ENCODE measurements around the gene BMPR1A. TPM values are rescaled to one million over a fixed set of nuclear protein-coding genes. Genes with fewer than 3 reads are reported as not detected.

Gene BMPR1A
- total RNA-seq, 6 experiments from 2014 or later: 9.9 to 20.4 (median 12.4) TPM

GRCh38 chr10:86820509-86820908, 64.1 kb downstream of the BMPR1A start:
- H3K27ac ChIP-seq: no peak overlapping the region
- TF ChIP-seq CTCF (IDR thresholded peaks at IDR 0.05) (no peak), POLR2A (IDR thresholded peaks at IDR 0.05) (no peak)
- H3K36me3 ChIP-seq: no peaks in the 10 kb centered on the region
- DNase-seq: no peak
- intact Hi-C loops (cut with DNase I): no loop called here
- WGBS (ENCODE audit: insufficient coverage, low coverage, low lambda C conversion rate, missing lambda C conversion rate): 94% methylated on average over 5 of the region's 5 CpGs
- no peaks in the 10 kb centered on the region for H3K27me3 ChIP-seq
- ATAC-seq: no peak
- no peaks in the 10 kb centered on the region for H3K9me3 ChIP-seq
- no peak overlapping the region for H3K4me3 ChIP-seq
- no peaks in the 10 kb centered on the region for H3K4me1 ChIP-seq

DNA sequence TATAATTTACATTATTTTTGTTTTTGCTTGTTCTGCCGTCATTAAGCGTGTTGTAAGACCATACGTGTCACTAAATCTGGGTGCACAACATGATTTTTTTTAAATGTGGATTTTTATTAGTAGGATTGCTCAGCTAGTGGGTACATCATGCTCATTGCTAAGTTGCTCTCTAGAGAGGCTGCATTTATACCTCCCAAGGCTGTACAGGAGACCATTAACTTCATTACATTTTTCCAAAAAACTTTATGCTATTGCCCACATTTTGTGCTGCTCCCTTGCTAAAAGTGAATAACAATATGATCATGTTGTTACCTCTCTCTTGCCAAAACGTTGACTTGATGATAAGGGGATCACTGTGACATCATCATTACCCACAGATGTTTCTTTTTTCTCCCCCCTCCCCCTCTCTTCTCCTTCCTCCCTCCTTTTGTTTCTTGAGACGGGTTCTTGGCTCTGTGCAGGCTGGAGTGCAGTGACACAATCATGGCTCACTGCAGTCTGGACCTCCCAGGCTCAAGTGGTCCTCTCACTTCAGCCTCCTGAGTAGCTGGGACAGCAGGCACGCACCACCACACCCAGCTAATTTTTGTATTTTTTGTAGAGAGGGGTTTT, 65.1 kb downstream of the BMPR1A start:
- H3K27me3 ChIP-seq: no peaks in the 10 kb centered on the region
- no peaks in the 10 kb centered on the region for H3K9me3 ChIP-seq
- ATAC-seq: no peak
- TF ChIP-seq CTCF (IDR thresholded peaks at IDR 0.05) (no peak), POLR2A (IDR thresholded peaks at IDR 0.05) (no peak)
- H3K36me3 ChIP-seq: no peaks in the 10 kb centered on the region
- WGBS (ENCODE audit: insufficient coverage, low coverage, low lambda C conversion rate, missing lambda C conversion rate): 79% methylated on average over 5 of the region's 6 CpGs
- no peak overlapping the region for H3K27ac ChIP-seq
- H3K4me3 ChIP-seq: no peak overlapping the region
- intact Hi-C loops (cut with DNase I): no loop called here
- no peaks in the 10 kb centered on the region for H3K4me1 ChIP-seq
- no peak for DNase-seq

- DNase-seq (no peak), ATAC-seq (no peak)
- Histone ChIP-seq H3K4me3 (no peak overlapping the region), H3K27ac (no peak overlapping the region), H3K36me3 (no peaks in the 10 kb centered on the region), H3K27me3 (no peaks in the 10 kb centered on the region), H3K9me3 (no peaks in the 10 kb centered on the region), H3K4me1 (no peaks in the 10 kb centered on the region)
- TF ChIP-seq POLR2A (IDR thresholded peaks at IDR 0.05) (no peak), CTCF (IDR thresholded peaks at IDR 0.05) (no peak)
- intact Hi-C loops (cut with DNase I): no loop called here
- WGBS (ENCODE audit: insufficient coverage, low coverage, low lambda C conversion rate, missing lambda C conversion rate): 71% methylated on average over 3 of the region's 4 CpGs
Observed at GRCh38 chr10:86823565-86823964, 67.1 kb downstream of the BMPR1A start.

DNA sequence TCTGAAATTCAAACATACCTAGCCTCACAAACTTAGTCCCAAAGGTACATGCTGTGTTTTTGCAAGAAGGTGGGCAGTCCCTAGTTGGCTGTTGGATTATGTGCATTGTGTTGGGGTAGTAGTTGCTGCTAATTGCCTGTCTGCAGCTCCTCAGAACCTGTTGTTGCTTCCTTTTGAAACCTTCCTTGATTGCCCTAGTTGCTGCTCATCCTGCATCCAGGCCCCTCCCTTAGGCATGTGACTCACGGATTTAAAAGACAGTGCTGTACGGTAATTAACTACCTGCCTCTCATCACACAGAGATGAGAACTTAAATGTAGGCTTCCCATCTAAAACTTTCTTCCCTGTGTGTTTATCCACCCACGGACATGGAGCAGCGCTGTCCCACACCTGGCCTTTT, 67.7 kb downstream of the BMPR1A start:
- WGBS (ENCODE audit: insufficient coverage, low coverage, low lambda C conversion rate, missing lambda C conversion rate): 92% methylated on average over 4 of the region's 4 CpGs
- DNase-seq (no peak), ATAC-seq (no peak)
- H3K9me3 ChIP-seq: no peaks in the 10 kb centered on the region
- no peak overlapping the region for H3K4me3 ChIP-seq
- H3K36me3 ChIP-seq: no peaks in the 10 kb centered on the region
- no peaks in the 10 kb centered on the region for H3K4me1 ChIP-seq
- H3K27ac ChIP-seq: no peak overlapping the region
- TF ChIP-seq POLR2A (IDR thresholded peaks at IDR 0.05): no peak
- TF ChIP-seq CTCF (IDR thresholded peaks at IDR 0.05): no peak
- no peaks in the 10 kb centered on the region for H3K27me3 ChIP-seq
- intact Hi-C loops (cut with DNase I): no loop called here

GRCh38 chr10:86825366-86825765, 68.9 kb downstream of the BMPR1A start:
- TF ChIP-seq POLR2A (IDR thresholded peaks at IDR 0.05) (no peak), CTCF (IDR thresholded peaks at IDR 0.05) (no peak)
- no peaks in the 10 kb centered on the region for H3K36me3 ChIP-seq
- H3K27me3 ChIP-seq: no peaks in the 10 kb centered on the region
- intact Hi-C loops (cut with DNase I): no loop called here
- no peak overlapping the region for H3K4me3 ChIP-seq
- DNase-seq (no peak), ATAC-seq (no peak)
- WGBS (ENCODE audit: insufficient coverage, low coverage, low lambda C conversion rate, missing lambda C conversion rate): 95% methylated on average over 2 of the region's 2 CpGs
- no peaks in the 10 kb centered on the region for H3K9me3 ChIP-seq
- no peak overlapping the region for H3K27ac ChIP-seq
- no peaks in the 10 kb centered on the region for H3K4me1 ChIP-seq

Data from right lobe of liver (tissue), 6 donors.